ENCODE measurements around the gene IL27RA.

Gene IL27RA

DNA sequence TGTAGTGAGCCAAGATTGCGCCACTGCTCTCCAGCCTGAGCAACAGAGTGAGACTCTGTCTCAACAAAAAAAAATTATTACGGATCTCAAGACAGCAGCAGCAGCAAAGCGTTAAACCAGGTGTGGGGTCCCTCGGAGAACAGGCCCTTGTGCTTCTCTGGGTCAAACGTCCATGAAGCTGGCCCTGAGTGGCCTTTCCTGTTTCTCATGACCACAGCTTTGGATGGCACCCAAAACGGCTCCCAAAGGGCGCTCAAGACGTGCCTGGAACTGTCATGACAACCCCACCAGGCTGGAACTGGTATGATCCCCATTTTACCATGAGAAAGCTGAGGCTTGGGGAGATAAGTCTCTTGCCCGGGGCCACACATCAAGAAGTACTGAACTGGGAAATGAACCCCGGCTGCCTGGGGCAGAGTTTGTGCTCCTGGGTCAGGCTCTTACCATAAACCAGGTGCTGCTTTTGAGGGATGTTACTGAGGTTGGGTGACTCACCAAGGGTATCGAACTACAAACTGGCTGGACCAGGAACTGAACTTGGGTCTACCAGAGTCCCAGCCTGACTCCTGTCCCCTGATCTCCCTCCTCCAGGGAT is 70.6 kb downstream of the IL27RA start:
- Histone ChIP-seq H2AK5ac (ENCODE audit: low read length) (no peak overlapping the region), H3K4me2 (ENCODE audit: low read length) (no peak overlapping the region), H2BK12ac (ENCODE audit: low read length) (no peak overlapping the region), H4K12ac (ENCODE audit: low read depth, low read length) (no peak overlapping the region), H3K27ac (ENCODE audit: low read depth, low read length) (no peak overlapping the region), H2AFZ (ENCODE audit: insufficient read depth, low read length, poor library complexity) (no peak overlapping the region), H3K9ac (ENCODE audit: low read length) (no peak overlapping the region), H3K79me1 (ENCODE audit: low read length) (no peaks in the 10 kb centered on the region), H3K36me3 (ENCODE audit: control insufficient read depth in 1 of 2, insufficient read depth in 2 of 2, low read length in 2 of 2) (peaks cover 39 to 42% of the 10 kb centered on the region in 2 experiments), H3K9me3 (ENCODE audit: insufficient read depth, low read depth, low read length) (peaks cover 2% of the 10 kb centered on the region), H3K79me2 (ENCODE audit: control insufficient read depth, insufficient read depth, low read length, poor library complexity) (no peaks in the 10 kb centered on the region), H2BK5ac (ENCODE audit: low read depth, low read length, poor library complexity) (no peak overlapping the region), H3K4me3 (ENCODE audit: low read depth, low read length) (no peak overlapping the region), H3K4me1 (ENCODE audit: control insufficient read depth in 1 of 2, insufficient read depth in 2 of 2, low read length in 2 of 2) (peaks cover 0 to 2% of the 10 kb centered on the region in 2 experiments), H3K14ac (ENCODE audit: low read length) (no peak overlapping the region), H2BK120ac (ENCODE audit: insufficient read depth, low read length, poor library complexity) (no peak overlapping the region), H3K4ac (ENCODE audit: low read depth, low read length) (no peak overlapping the region), H3K18ac (ENCODE audit: low read length) (no peak overlapping the region), H3K27me3 (ENCODE audit: insufficient read depth, low read length) (no peaks in the 10 kb centered on the region), H4K91ac (ENCODE audit: low read depth, low read length) (no peak overlapping the region), H3K23ac (ENCODE audit: low read length) (no peak overlapping the region), H4K8ac (ENCODE audit: low read depth, low read length) (no peak overlapping the region)
- DNase-seq = no peak
- WGBS (ENCODE audit: extremely low coverage, insufficient coverage, insufficient read length) = no CpG with 5 or more reads among the region's 11 CpGs

DNA sequence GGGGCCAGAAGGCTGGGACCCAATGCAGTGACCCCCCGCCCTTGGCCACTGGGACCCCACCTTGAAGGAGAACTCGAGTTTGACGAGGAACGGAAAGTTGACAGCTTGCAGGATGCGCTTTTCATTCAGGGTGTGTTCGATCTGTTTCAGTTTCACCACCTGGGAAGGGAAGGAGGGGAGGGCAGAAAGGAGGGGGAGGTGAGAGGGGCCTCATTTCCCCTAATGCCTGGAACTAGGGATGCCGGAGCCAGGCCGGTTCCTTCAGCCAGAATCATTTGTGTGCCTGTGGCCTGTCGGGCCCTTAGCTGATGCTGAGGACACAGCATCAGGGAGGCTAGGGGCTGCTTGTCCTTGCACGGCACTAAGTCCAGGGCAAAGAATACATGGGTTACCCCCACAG is 71.2 kb downstream of the IL27RA start:
- no peak overlapping the region for H3K18ac ChIP-seq (ENCODE audit: low read length)
- H3K4me3 ChIP-seq (ENCODE audit: low read depth, low read length) = no peak overlapping the region
- no peak overlapping the region for H2BK12ac ChIP-seq (ENCODE audit: low read length)
- H3K79me2 ChIP-seq (ENCODE audit: control insufficient read depth, insufficient read depth, low read length, poor library complexity) = no peaks in the 10 kb centered on the region
- H3K9me3 ChIP-seq (ENCODE audit: insufficient read depth, low read depth, low read length) = peaks cover 2% of the 10 kb centered on the region
- no peaks in the 10 kb centered on the region for H3K27me3 ChIP-seq (ENCODE audit: insufficient read depth, low read length)
- H4K8ac ChIP-seq (ENCODE audit: low read depth, low read length) = no peak overlapping the region
- H4K91ac ChIP-seq (ENCODE audit: low read depth, low read length) = no peak overlapping the region
- H3K23ac ChIP-seq (ENCODE audit: low read length) = no peak overlapping the region
- no peak overlapping the region for H2AK5ac ChIP-seq (ENCODE audit: low read length)
- H3K14ac ChIP-seq (ENCODE audit: low read length) = no peak overlapping the region
- no peak overlapping the region for H2AFZ ChIP-seq (ENCODE audit: insufficient read depth, low read length, poor library complexity)
- H4K12ac ChIP-seq (ENCODE audit: low read depth, low read length) = no peak overlapping the region
- no peaks in the 10 kb centered on the region for H3K79me1 ChIP-seq (ENCODE audit: low read length)
- no peak overlapping the region for H3K27ac ChIP-seq (ENCODE audit: low read depth, low read length)
- H3K9ac ChIP-seq (ENCODE audit: low read length) = no peak overlapping the region
- no peak overlapping the region for H3K4ac ChIP-seq (ENCODE audit: low read depth, low read length)
- DNase-seq = no peak
- no CpG with 5 or more reads among the region's 10 CpGs for WGBS (ENCODE audit: extremely low coverage, insufficient coverage, insufficient read length)
- H2BK5ac ChIP-seq (ENCODE audit: low read depth, low read length, poor library complexity) = no peak overlapping the region
- no peak overlapping the region for H2BK120ac ChIP-seq (ENCODE audit: insufficient read depth, low read length, poor library complexity)
- peaks cover 0 to 2% of the 10 kb centered on the region in 2 experiments for H3K4me1 ChIP-seq (ENCODE audit: control insufficient read depth in 1 of 2, insufficient read depth in 2 of 2, low read length in 2 of 2)
- no peak overlapping the region for H3K4me2 ChIP-seq (ENCODE audit: low read length)
- H3K36me3 ChIP-seq (ENCODE audit: control insufficient read depth in 1 of 2, insufficient read depth in 2 of 2, low read length in 2 of 2) = peaks cover 33 to 39% of the 10 kb centered on the region in 2 experiments
